Stomach (tissue), 4 donors: ENCODE measurements around the gene PCDHGA2.

Experiments used
- CTCF ChIP-seq, 7 experiments: fragments of 450-650 bp in 4 of 7; fragments of 200-600 bp in 3 of 7; sonication (generic) in 3 of 7; IDR thresholded peaks; one replicate each; pipeline ENCODE4 v1.5.1; 2016 to 2019; ENCODE audit warnings: antibody characterized with exemption in 7 of 7, control low read depth in 2 of 7, mild to moderate bottlenecking in 1 of 7
- POLR2A ChIP-seq, 4 donors: fragments of 450-650 bp; IDR thresholded peaks; one replicate each; pipeline ENCODE4 v1.6.1; 2016; ENCODE audit warnings: antibody characterized with exemption in 4 of 4, control low read depth in 2 of 4, mild to moderate bottlenecking in 1 of 4, moderate library complexity in 1 of 4

DNA sequence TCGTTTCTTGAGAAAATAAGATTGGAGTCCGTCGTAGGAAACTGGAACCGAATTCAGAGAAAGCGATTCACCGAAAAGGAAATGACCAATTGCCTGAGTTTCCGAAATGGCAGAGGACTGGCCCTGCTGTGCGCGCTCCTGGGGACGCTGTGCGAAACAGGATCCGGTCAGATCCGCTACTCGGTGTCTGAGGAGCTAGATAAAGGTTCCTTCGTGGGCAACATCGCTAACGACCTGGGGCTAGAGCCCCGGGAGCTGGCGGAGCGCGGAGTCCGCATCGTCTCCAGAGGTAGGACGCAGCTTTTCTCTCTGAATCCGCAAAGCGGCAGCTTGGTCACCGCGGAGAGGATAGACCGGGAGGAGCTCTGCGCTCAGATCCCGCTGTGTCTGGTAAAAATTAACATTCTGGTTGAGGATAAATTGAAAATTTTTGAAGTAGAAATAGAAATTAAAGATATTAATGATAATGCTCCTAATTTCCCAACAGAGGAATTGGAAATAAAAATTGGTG, 5.4 kb downstream of the PCDHGA2 start:
- TF ChIP-seq CTCF (IDR thresholded peaks at IDR 0.05) (no peak), POLR2A (IDR thresholded peaks at IDR 0.05) (no peak)
